Activated naive CD4-positive, alpha-beta T cell treated with Interleukin-2 at 50 U/mL for 16 hours (primary cell): ENCODE measurements around the gene PLXDC2.

Experiments used
- DNase-seq: peaks from one replicate; pipeline ENCODE4 v3.0.0-alpha.2; 2020

PLXDC2 gene

GRCh38 chr10:19915816-19916215 is 99.6 kb downstream of the PLXDC2 start:
- DNase-seq: no peak

- no peak for DNase-seq
Measured at GRCh38 chr10:19917751-19918478, 101.7 kb downstream of the PLXDC2 start.

GRCh38 chr10:19918794-19919193 is 102.6 kb downstream of the PLXDC2 start:
- no peak for DNase-seq

- no peak for DNase-seq
Measured at GRCh38 chr10:19919671-19920070, 103.4 kb downstream of the PLXDC2 start.

- no peak for DNase-seq
Measured at GRCh38 chr10:19920075-19920726, 104.0 kb downstream of the PLXDC2 start.

GRCh38 chr10:19921300-19922140 is 105.3 kb downstream of the PLXDC2 start:
- no peak for DNase-seq

- DNase-seq: no peak
Measured at GRCh38 chr10:19922236-19922963, 106.2 kb downstream of the PLXDC2 start.

GRCh38 chr10:19925064-19925463 is 108.8 kb downstream of the PLXDC2 start:
- DNase-seq: no peak

- no peak for DNase-seq
Measured at GRCh38 chr10:19928936-19929335, 112.7 kb downstream of the PLXDC2 start.

- DNase-seq: no peak
Measured at GRCh38 chr10:19929506-19930140, 113.4 kb downstream of the PLXDC2 start.

GRCh38 chr10:19930936-19931893 is 115.0 kb downstream of the PLXDC2 start:
- no peak for DNase-seq

- no peak for DNase-seq
Measured at GRCh38 chr10:19931894-19932590, 115.8 kb downstream of the PLXDC2 start.

GRCh38 chr10:19932806-19933371 is 116.7 kb downstream of the PLXDC2 start:
- DNase-seq: no peak

GRCh38 chr10:19933772-19934171 is 117.5 kb downstream of the PLXDC2 start:
- no peak for DNase-seq

- DNase-seq: no peak
Measured at GRCh38 chr10:19935176-19935575, 118.9 kb downstream of the PLXDC2 start.

GRCh38 chr10:19936289-19936688 is 120.1 kb downstream of the PLXDC2 start:
- no peak for DNase-seq

- no peak for DNase-seq
Measured at GRCh38 chr10:19937989-19938388, 121.8 kb downstream of the PLXDC2 start.

GRCh38 chr10:19941206-19941880 is 125.1 kb downstream of the PLXDC2 start:
- no peak for DNase-seq

- no peak for DNase-seq
Measured at GRCh38 chr10:19944911-19945663, 128.9 kb downstream of the PLXDC2 start.
